HG03025 (cell line): Measurements from ENCODE around the gene EEF1G.
"Not testable (repeated sequence)": the region's sequence is repeated elsewhere in the genome, so short reads cannot be mapped to it uniquely, and the experiment has no call there.

Experiments
- ATAC-seq: cut with Tn5 transposase; IDR thresholded peaks from one replicate; pipeline ENCODE4 v1.9.1; 2021; ENCODE audit warnings: mild to moderate bottlenecking, moderate library complexity; ENCODE audit not compliant: unreplicated experiment, low FRiP score

Gene EEF1G

DNA sequence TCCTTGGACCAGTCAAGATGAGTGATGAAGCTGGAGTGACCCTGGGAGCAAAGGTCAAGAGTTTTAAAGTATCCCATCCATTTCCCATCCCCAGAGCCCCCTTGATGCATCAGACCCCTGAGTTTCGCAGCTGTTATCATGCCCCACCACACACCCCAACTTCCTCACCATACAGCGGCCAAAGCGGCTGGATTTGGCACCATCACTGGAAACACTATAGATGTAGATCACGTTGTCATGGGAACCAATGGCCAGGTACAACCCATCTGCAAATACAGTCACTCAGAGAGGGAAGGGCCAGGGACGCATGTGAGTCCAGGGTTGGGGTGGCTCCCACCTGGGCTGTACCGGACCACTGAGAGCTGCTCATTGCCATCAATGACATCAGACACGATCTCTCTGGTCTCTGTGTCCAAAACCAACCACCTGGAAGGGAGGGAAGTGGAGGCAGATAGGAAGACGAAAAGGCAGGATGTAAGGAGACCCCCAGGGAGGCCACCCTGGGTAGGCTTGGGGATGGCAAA is 30.1 kb upstream of the EEF1G start:
- no peak for ATAC-seq

DNA sequence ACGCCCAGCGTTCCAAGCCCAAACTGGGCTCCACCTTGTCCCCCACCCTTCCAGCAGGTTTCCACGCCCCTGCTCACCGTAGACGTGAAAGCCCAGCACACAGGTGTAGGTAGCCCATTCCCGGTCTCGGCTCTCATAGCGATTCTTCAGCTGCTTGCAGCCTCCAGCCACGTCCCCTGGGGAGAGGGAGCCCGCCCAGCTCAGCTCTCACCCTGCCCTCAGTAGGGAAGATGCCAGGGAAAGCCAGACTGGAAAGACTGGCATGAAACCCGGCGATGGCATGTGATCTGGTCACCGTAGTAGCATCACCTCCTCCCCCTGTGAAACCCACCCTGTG is 29.3 kb upstream of the EEF1G start:
- no peak for ATAC-seq

DNA sequence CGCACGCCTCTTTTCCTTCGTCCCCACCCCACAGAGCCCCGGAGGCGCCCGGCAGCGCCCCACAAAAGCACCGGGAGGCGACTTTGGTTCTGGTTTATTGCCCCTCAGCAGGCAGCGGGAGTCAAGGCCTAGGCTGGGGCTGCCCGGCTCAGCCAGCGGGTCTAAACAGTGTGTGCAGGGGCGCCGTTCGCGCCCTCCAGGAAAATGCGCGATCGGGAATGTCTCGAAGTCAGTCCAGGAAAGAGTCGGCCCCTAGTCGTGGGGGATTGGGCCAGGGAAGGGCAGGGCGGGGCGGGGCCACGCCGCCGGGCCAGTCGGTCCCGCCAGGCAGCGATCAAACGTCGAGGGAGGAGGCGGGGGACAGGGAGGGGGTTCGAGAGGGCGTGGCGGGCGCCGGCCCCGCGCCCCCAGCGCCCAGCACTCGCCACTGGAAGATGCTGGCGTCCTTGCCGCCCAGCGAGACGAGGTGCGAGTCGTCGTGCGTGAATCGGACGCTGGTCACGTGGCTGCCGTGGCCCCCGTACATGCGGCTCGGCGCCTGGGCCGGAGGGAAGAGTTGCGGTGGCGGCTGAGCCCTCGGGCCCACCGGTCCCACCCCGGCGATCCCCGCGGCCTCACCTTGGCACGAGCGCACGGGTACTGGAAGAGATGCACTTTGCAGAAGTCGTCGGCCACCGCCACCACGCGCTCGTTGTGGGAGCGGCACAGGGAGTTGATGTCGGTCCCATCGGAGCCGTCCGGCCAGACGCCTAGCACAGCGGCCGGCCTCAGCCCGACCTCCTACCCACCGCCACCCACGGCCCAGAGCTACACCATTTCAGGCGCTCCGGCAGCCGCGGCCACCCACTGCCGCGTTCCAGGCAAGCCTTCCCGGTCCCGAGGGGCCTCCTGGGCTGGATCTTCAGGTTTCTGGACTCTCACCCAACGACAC is 28.7 kb upstream of the EEF1G start:
- no peak for ATAC-seq

DNA sequence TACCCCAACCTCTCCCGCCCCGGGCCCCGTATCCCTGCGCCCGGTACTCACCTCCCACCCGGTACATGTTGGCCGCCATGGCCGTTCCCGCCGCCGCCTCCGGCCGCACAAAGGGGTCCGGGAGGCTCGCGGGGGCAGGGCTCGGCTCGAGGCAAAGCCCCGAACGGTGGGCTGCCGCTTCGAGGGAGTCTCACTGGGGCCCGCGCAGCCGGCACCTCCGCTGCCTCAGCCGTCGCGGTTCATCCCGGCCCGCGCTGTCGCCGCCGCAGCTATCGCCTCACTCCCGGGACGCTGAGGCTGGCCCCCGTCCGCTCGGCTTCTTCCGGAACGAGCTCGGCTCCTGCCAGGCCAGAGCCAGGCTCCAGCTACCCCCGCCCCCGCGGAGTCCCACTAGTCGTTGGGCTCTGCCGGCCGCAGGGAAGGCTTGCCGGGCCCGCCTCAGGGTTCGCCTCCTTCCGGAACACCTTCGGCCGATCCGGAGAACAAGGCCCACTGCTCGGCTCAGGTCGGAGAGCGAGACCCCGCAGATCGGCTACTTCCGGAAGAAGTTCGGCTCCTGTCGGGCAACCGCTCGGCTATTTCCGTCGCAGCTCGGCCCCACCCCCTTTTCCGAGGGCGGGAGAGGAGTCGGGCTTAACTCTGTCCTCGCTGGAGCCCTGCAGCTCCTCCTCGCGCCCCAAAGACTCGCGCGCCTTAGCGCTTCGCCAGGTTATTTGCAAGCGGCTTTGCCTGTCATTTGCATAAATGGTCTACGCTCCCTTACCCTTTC is 27.9 kb upstream of the EEF1G start, which contains the start of gene MTA2:
Gene MTA2, minus strand, starts transcription at position 494 of the 769 bp plus-strand sequence. Its CDS starts 415 bp downstream, at position 79.
- ATAC-seq, result peak; percentile 62

DNA sequence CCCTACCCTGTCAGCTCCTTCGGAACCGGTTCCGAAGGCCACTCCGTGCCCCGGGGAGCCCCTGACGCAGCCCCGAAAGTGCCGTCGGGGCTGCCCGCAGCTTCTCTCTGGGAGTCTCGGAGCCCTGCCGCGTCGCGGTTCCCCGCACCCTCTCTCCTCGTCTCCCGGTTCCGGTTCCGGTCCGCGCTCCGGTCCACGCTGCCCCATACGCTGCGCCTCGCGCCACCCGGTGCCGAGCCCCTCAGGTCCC is 27.4 kb upstream of the EEF1G start:
- no peak for ATAC-seq

DNA sequence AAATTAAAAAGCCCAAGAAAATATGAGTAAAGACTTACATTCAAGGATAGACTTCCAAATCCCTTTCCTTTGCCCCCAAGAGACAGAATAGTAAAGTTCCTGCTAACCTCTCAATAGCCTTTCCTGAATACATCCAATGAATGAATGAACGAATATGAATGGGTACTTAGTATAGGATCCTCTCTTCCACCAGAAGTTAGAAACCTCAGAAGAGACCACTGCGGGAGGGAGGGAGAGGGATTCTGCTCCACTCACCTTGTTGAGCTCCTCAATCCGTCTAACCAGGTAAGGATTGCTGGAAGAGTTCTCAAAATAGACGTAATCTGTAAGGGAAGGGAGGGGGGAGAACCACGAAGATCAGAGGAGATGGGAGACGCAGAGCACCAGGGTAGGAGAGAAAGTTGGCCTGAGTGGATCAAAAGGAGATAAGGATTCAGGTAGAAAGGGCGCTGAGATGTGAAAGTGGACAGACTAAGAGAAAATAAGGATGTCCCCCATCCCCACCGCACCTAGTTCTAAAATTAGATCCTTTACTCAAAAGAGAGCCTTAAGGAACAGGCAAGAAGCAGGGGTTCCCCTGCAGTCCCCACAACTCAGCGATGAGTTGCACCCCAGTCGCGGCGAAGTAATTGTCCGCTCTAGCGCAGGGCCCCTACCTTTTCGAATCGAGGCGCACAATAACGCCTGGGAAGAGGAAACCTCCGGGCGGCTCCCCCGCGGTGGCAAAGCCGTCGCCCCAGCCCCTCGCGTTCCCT is 26.9 kb upstream of the EEF1G start:
- ATAC-seq, result no peak

DNA sequence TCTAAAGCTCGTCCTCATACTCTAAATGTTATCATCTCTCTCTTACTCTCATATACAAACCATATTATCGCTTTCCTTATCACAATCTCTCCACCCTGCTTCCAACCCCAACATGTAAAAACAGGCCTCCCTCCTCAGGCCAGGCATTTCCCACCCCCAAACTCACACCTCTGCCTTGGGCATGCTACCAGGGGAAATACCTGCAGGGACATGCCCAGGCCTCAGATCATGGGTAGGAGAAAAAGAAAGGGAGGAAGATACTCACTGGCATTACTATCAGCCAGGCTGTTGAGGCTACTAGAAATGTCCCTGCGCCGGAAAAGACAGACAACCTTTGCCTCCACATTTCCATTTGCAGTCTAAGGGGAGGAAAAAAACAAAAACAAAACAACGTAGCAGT is 26.2 kb upstream of the EEF1G start:
- ATAC-seq, result no peak

DNA sequence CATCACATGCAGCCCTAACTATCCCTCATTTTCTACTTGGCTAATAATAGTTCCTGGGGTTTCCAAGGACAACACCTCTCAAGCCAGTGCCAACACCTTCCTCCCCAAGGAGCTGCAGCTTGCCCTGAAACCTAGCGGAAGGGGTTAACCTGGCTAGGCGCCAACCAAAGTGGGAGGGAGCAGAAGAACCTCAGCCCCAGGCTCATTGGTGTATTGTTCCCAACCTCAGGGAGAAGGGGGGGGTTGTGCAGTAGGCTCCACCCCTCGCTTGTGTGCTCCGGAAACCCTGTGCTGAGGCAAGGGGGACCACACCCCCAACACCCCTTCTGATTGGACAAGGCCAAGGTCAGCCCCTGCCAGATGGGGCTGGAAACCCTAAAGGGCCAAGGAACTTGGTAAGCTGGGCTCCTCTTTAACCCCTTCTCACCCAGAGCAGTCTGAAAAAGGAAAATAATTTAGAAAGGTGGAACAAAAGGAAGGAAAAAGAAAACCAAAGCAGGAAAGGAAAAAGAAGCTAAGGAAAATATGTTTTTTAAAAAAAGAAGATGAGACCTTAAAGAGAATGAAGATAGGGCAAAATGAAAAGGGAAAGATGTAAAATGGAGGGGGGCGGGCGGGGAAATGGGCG is 25.5 kb upstream of the EEF1G start:
- no peak for ATAC-seq

DNA sequence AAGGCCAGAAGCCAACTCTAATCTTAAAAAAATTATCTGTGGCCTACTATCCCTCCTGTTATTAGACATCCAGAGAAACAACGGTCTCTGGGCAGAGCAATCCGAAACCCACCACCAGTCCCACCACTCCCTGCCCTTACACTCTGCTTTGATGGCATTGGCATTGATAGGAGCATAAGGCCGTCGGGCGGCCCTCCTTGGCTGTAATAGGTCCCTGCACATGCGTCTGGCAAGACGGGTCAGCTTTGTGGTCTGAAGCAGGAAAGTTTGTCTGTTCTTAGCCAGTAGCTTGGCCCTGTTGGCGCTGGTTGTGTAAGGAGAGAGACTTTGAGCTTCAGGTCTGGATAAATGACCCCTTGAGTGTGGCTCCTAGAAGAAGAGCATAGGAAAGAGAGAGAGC is 21.4 kb upstream of the EEF1G start:
- ATAC-seq, result no peak

DNA sequence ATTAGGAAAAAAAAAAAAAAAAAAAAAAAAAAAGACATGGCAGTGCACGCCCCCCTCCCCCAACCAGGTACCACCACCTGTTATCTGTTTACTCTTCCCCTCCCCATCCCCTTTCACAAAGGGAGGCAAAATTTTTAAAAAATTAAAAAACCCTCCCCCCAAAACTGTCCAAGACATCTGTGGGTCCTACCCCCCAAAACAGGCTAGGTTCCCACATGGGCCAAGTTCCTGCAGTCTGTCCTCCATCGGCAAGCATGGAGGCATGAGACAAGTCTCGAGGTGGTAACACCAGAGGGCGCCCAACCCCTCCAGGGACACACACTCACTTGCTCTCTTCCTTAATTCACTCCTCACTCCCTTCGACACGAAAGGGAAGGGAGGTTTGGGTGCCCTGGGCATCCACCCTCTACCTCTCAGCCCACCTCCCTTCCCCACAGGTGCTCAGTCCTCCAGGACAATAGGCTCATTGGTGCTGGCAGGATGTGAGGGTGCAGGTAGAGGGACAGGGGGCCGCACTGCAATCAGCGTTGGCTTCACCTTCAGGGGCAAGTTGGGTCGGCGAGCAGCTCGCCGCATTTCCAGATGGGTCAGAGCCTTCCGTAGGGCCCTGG is 19.8 kb upstream of the EEF1G start:
- ATAC-seq, result no peak

DNA sequence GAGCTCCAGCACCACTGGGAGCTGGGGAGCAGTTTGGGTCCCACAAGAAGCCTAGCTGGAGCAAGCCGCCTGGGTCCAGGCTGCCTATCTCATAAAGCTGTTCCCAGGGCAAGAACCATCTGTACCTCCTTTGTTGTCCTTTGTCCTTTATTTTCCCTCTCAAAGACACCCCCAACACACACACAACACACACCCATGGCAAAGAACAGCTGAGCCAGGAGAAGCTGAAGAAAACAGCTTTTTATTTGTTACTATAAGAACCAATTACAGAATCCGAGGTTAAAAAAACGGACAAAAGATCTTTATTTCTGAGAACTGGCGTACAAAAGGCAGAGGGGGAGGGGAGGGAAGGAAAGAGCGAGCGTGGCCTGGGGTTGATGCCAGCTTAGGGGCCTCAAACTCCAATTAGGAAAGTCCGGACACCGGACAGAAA is 19.3 kb upstream of the EEF1G start:
- no peak for ATAC-seq

DNA sequence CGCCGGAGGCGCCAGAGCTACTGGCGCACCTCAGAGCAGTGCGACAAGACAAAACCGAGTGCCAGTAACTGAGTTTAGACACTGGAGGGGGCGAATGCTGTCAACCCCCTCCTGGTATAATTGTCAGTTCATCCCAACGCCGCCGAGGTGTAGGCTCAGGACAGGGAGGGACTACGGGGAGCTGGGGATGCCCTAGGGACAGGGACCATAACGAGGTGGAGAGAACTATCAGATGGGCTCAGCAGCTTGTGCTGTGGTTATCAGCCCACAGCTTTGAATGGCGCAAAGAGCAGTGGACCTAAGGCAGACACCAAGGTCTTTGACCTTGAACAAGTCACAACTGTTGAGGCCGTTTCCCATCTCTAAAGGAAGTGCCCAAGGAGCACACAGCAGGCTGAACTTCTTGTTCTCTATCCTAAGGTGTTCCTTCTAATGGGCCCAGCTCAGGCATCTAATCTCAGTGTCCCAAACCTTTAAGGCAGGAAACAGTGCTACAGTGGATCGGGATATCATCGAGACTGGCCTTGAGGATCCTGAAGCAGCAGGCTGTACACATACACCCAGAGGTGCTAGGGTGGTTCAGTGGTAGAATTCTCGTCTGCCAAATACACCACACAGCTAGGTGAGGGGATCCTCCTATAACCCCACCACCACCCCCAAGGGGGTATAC is 18.6 kb upstream of the EEF1G start:
- no peak for ATAC-seq

DNA sequence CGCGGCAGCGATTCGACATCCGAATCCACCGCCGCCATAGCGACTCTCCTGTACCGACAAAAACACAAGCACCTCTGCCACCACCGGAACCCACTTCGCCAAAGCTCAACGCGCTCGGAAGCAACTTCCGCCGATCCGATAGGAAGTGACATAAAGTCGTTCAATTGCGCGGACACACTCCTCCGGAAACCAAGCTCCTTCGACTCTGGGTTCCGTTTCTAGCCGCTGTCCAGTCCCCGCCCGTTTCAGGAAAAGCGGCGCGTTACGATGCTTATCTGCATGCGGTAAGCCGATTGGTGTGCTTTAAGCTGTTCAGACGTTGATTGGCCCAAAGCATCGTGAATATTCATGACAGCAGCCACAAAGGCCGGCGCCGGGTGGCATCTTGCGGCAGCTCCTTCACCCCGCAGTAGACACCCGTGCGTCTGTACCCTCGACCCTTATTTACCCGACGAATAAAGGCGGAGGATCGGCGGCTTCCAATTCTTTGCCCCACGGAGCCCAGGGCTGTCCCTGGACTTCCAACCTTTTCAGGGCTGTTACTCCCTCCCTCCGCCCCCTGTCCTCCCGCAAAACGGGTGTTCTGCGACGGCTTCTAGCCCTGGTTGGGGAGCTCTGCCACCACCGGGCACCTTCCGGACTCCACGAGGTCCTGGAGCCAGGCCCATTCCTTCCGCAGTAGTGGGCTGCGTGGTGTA is 17.9 kb upstream of the EEF1G start, which contains the start of gene TUT1:
Gene TUT1, minus strand, starts transcription at position 76 of the 698 bp plus-strand sequence. Its CDS starts 38 bp downstream, at position 38.
- peak; percentile 82 for ATAC-seq

DNA sequence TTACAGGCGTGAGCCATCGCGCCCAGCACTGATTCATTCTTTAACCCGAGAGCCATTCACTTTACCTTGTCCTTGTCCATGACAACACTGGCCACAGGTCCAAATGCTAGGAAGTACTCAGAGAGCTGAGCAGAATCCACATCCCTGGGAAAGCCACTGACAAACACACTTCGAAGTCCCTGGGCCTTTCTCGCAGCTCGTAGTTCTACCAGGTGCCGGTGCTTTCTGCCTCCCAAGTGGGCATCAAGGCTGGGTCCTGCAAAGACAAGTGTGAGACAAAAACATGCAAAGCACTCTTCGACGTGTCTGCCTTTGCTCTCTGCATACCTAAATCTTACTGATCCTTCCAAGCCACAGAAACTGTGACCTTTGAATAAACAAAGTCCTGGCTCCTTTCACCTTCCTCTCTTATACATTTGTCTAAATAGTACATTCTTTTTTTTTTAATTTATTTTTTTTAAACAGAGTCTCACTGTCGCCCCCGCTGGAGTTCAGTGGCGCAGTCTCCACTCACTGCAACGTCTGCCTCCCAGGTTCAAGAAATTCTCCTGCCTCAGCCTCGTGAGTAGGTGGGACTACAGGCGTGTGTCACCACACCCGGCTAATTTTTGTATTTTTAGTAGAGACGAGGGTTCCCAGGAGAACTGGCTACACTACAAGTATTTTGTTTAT is 15.4 kb upstream of the EEF1G start:
- ATAC-seq, result no peak

DNA sequence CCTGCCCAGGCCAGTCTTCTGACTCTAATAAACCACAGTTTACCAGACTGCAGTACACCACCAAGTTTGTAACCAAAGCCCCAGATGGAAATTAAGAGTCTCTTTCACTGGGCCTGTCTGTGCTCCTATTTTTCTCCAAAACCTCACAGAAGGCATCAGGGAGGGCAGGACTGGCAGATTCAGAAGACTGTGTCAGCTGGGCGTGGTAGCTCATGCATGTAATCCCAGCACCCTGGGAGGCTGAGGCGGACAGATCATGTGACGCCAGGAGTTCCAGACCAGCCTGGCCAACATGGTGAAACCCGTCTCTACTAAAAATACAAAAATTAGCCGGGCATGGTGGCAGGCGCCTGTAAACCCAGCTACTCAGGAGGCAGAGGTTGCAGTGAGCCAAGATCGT is 11.7 kb upstream of the EEF1G start:
- ATAC-seq, result not testable (repeated sequence)

DNA sequence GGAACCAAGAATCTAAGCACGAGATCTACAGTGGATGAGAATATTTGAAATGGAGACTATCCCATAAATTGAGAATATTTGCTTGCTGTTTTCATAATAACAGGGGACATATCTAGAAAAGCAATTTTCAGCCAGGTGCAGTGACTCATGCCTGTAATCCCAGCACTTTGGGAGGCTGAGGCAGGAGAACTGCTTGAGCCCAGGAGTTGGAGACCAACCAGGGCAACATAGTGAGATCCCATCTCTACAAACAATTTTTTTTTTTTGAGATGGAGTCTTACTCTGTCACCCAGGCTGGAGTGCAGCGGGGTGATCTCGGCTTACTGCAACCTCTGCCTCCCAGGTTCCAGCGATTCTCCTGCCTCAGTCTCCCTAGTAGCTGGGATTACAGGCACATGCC is 8.0 kb upstream of the EEF1G start:
- ATAC-seq, result not testable (repeated sequence)

DNA sequence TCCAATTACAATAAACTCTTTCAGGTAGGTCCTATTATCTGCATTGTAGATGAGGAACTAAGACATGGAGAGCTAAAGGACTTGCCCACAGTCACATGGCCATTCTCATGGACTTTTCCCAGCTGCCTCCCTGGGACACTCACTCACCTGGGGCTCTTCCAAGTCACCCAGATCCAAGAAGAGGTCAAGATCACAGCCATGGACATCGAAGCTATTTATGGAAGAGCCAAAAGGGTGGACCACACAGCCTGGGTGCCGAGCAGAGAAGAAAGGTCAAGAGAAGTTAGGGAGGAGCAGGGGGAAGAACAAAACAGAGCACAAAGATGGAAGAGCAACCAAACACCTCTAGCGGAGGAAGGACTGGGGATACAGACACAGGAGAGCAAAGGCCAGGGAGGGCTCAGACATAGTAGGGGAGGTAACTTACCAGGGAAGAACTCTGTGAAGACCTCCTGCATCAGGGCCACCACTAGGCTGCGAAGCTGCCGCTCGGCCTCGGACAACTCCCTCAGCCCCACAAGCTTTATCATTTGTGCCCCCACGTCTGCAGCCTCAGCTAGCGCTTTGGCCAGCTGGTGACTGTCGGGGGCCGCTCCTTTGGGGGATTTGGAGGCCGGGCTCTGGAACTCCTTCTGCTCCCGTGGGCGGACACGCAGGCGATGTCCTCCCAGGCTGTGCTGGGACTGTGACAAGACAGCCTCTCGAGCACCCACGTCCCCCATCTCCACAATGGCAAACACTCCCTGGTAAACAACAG is 7.4 kb upstream of the EEF1G start:
- no peak for ATAC-seq

DNA sequence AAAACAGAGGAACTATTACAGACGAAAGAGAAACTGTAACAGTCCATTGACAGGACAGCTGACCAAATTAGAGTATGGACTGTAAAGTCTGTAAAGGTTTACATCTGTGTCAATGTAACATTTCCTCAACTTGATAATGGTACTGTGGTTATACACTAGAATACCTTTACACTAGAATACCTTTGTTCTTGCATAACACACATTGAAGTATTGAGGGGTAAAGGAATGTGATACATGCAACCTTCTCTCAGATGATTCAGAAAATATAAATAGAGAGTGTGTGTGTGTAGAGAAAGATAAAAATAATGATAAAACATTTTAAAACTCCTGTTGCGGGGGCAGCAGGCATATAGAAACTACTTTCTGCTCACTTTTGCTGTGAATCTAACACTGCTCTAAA is 5.6 kb upstream of the EEF1G start:
- ATAC-seq, result no peak
